Activated naive CD4-positive, alpha-beta T cell treated with anti-CD3 and anti-CD28 coated beads, Interleukin-2, amount 50 U/mL, for 24 hours (primary cell): ENCODE results near the gene KCTD14.
"Not testable (repeated sequence)": the region's sequence is repeated elsewhere in the genome, so short reads cannot be mapped to it uniquely, and the experiment has no call there.

Experiments
- H3K27ac Mint-ChIP-seq: one replicate; pipeline ENCODE4 v1.8.0; 2021; ENCODE audit warnings: mild to moderate bottlenecking, mixed read lengths
- H3K27me3 Mint-ChIP-seq: one replicate; pipeline ENCODE4 v1.8.0; 2021; ENCODE audit warnings: mixed read lengths
- H3K36me3 Mint-ChIP-seq: one replicate; pipeline ENCODE4 v1.8.0; 2021; ENCODE audit warnings: mixed read lengths
- H3K4me1 Mint-ChIP-seq: one replicate; pipeline ENCODE4 v1.8.0; 2021; ENCODE audit warnings: mixed read lengths
- H3K4me3 Mint-ChIP-seq: one replicate; pipeline ENCODE4 v1.8.0; 2021; ENCODE audit warnings: mild to moderate bottlenecking, mixed read lengths
- H3K9me3 Mint-ChIP-seq: one replicate; pipeline ENCODE4 v1.8.0; 2021; ENCODE audit warnings: mixed read lengths

KCTD14 gene

DNA sequence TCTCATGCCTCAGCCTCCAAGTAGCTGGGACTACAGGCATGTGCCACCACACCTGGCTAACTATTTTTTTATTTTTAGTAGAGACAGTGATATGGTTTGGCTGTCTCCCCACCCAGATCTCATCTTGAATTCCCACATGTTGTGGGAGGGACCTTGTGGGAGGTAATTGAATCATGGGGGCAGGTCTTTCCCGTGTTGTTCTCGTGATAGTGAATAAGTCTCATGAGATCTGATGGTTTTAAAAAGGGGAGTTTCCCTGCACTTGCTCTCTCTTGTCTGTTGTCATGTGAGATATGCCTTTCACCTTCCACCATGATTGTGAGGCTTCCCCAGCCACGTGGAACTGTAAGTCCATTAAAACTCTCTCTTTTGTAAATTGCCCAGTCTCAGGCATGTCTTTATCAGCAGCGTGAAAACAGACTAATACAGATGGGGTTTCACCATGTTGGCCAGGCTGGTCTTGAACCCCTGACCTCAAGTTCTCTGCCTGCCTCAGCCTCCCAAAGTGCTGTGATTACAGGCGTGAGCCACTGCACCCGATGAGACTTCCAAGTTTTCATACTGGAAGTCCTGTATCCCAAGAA lies 8.0 kb downstream of the KCTD14 start:
- H3K9me3 Mint-ChIP-seq, H3K27ac Mint-ChIP-seq, H3K4me3 Mint-ChIP-seq: not testable (repeated sequence)

DNA sequence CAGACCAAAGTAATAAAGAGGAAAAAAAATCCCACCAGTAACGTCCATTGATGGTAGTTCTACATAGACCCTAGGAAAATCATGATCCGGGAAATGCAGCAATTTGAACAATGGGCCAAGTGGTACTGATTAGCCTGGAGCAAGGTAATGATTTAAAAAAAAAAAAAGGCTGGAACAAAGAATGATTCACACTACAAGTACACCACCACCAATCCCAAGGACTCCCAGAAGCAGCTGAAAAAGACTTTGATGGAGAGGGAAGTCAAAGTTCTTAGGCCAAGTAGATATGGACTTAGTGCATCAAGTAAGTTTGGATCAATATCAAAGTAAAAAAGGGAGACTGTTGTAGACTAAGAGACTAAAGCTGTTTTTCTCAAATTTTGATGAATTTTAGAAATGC lies 11.8 kb downstream of the KCTD14 start:
- H3K36me3 Mint-ChIP-seq = no peaks in the 10 kb centered on the region
- H3K4me1 Mint-ChIP-seq = no peaks in the 10 kb centered on the region
- no peak overlapping the region for H3K4me3 Mint-ChIP-seq
- H3K9me3 Mint-ChIP-seq = no peaks in the 10 kb centered on the region
- no peak overlapping the region for H3K27ac Mint-ChIP-seq
- no peaks in the 10 kb centered on the region for H3K27me3 Mint-ChIP-seq

More for the DNA sequence above, 8.0 kb downstream of the KCTD14 start:
- not testable (repeated sequence) for H3K36me3 Mint-ChIP-seq, H3K27me3 Mint-ChIP-seq, H3K4me1 Mint-ChIP-seq

DNA sequence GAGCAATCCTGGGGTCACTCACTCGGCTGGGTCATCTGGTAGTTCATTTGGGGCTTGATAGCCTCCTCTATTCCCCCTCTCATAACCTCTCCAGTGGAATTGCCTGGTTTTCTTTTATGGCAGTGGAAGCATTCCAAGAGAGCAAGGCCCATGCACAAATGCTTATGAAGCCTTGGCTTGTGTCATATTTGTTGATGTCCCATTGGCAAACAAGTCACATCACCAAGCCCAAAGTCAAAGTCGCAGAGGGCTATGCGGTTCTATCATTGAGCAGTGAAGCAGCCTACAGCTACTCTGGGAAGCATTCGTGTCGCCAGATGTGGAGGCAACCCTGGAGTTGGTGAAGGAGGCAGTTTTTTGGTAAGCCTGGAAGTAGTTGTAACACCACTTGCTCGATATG lies 12.3 kb downstream of the KCTD14 start:
- H3K27ac Mint-ChIP-seq = no peak overlapping the region
- H3K4me3 Mint-ChIP-seq = no peak overlapping the region
- no peaks in the 10 kb centered on the region for H3K9me3 Mint-ChIP-seq
- no peaks in the 10 kb centered on the region for H3K36me3 Mint-ChIP-seq
- no peaks in the 10 kb centered on the region for H3K27me3 Mint-ChIP-seq
- H3K4me1 Mint-ChIP-seq = no peaks in the 10 kb centered on the region

DNA sequence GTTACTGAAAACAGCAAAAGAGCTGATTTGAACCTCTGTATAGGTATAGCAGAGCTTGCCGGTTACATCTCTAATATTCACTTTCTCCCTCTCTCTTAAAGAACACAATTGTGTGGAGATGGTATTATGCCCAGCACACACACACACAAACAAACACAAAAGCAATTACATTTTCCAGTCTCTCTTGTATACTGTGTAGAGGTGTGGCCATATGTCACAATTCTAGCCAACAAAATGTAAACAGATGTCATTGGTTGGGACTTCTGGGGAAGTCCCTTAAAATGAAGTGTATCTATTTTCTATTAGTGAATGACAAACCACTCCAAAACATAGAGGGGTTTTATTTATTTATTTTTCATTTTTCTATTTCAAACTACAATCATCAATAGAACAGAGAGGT lies 12.8 kb downstream of the KCTD14 start:
- Mint-ChIP-seq H3K27me3 (no peaks in the 10 kb centered on the region), H3K36me3 (no peaks in the 10 kb centered on the region), H3K27ac (no peak overlapping the region), H3K4me3 (no peak overlapping the region), H3K4me1 (no peaks in the 10 kb centered on the region), H3K9me3 (no peaks in the 10 kb centered on the region)

DNA sequence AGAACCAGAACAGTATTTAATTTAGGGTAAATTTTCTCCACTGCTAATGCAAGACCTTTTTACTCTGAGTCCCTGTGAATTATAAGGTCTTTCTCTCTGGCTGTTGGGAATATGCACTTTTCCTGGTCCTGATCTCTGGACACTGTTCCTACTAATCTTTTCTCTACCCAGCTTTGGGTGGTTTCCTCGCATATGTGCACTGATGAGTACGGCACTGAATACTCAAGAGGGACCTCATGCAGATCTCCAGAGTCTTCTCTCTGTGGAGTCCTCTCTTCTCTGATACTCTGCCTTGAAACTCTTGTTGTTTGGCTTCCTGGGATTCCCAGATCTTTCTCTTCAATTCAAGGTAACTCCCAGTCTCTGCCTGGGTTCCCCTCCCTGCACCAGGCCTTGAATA lies 14.0 kb downstream of the KCTD14 start:
- Mint-ChIP-seq H3K27ac (no peak overlapping the region), H3K36me3 (no peaks in the 10 kb centered on the region), H3K4me1 (no peaks in the 10 kb centered on the region)

DNA sequence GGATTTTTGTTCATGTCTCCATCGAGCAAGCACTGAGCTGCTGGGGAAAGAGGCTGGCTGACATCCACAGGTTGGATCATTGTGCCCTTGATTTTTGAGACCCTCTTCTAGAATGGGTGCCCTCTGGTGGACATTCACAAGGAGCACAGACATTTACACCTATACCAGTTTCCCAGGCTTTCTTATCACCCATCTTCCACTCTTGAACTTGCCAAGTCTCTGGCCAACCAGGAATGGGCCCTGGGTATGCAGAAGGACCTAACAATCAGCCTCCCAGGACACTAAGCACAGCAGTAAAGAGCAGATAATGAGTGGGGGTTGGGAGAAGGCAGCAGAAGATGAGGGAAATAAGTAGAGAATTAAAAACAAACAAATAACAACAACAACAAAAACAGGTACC lies 22.9 kb downstream of the KCTD14 start:
- Mint-ChIP-seq H3K4me1 (peaks cover 13% of the 10 kb centered on the region), H3K27me3 (no peaks in the 10 kb centered on the region), H3K9me3 (no peaks in the 10 kb centered on the region), H3K27ac (peak overlapping the region; percentile 79), H3K36me3 (no peaks in the 10 kb centered on the region), H3K4me3 (no peak overlapping the region)

More for the DNA sequence above, 14.0 kb downstream of the KCTD14 start:
- no peaks in the 10 kb centered on the region for H3K27me3 Mint-ChIP-seq
- H3K9me3 Mint-ChIP-seq = no peaks in the 10 kb centered on the region
- no peak overlapping the region for H3K4me3 Mint-ChIP-seq

DNA sequence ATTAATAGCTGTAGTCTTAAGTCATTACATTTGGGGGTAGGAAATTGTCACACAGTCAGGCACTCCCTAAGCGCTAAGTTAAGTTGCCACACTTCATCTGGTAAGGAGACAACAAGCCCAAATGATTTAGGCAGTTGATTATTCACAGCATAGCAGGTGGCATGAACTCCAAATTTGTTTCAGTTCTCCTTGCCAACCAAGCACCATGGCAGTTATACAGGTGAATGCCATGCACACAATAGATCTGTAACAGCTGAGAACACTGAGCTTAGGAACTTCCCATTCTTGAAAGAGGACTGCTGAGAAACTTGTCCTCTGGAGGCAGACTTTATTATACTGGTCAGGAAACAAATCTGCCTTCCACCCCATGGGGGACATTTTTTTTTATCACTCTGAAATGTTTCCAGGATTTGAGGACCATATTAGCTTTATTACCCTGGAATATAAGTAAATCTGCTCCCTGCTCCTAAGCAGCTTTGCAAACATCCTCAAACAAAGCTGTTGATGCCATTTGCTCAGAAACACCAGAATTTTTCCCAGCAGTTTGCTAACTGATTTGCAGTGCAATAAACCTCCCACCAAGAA lies 23.5 kb downstream of the KCTD14 start:
- Mint-ChIP-seq H3K9me3 (no peaks in the 10 kb centered on the region), H3K36me3 (no peaks in the 10 kb centered on the region), H3K4me1 (peaks cover 16% of the 10 kb centered on the region), H3K27ac (no peak overlapping the region), H3K27me3 (no peaks in the 10 kb centered on the region), H3K4me3 (no peak overlapping the region)

DNA sequence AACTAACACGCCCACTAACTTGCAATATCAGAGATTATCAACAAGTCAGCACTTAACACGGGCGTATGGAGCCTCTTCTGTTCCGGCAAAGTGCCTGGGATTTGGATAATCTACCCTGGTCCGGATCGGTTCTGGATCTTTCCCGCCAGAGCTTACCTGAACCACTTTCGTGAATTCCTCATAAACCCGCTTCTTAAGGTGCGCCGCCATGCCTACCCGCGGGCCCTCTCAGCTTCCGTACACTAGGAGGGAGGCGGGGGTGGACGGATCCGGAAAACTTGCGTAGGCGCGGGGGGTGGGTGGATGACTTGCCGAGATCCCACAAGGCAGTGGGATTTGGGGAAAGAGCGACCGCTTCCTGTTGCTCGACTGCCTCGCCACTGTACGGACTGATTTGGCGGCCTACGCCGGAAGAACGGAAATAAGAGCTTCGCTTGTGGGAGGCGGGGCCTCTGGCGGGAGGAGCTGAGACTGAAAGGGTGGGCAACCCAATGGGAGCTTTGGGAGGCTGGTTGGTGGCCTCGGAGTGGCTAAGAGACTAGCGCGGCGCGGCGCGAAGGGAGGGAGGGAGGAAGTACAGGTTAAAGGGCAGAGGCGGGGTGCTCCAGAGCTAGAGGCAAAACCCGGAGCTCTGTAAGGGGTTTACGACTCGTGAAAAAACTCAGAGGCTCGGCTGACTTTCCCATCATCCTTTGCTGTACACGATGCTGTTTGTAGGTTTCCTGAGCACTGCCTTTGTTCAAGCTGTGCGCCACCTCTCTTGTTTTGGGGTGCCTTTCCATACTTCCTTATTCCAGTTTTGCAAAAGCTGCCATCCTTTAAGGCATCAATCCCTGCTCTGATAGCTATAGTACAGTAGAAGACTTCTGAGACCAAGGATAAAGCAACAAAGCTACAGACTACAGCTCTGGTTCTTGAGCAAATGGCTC lies 28.4 kb downstream of the KCTD14 start, which contains the start of gene INTS4:
Gene INTS4 (minus strand): TSS at position 235 of the 929 bp plus-strand sequence. CDS start 25 bp downstream, at position 210.
- Mint-ChIP-seq H3K27ac (peak within 1 kb of the TSS; percentile 94), H3K36me3 (peaks cover 2% of the 10 kb centered on the region), H3K9me3 (no peaks in the 10 kb centered on the region), H3K4me1 (peaks cover 27% of the 10 kb centered on the region), H3K27me3 (no peaks in the 10 kb centered on the region), H3K4me3 (peak within 1 kb of the TSS; percentile 92)

DNA sequence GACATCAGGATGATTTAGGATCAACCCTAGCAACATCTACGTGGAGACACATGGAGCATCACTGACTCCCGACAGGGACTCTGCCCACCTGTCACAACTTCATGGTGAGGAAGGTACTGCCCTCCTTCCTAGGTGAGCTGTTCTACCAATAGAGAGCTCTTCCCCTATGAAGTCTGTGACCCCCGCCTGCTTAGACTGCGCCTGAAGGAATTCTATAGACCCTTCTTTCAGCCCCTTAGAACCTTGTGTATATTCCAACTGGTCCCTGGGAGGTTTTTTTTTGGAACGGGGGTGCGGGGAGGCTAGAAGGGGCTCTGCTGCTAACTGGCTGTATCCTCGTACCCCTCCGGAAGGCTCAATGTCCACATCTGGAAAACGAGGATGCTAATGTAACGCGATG lies 29.2 kb downstream of the KCTD14 start:
- H3K9me3 Mint-ChIP-seq = no peaks in the 10 kb centered on the region
- peak overlapping the region; percentile 92 for H3K4me3 Mint-ChIP-seq
- H3K36me3 Mint-ChIP-seq = peaks cover 2% of the 10 kb centered on the region
- H3K4me1 Mint-ChIP-seq = peaks cover 27% of the 10 kb centered on the region
- no peaks in the 10 kb centered on the region for H3K27me3 Mint-ChIP-seq
- peak overlapping the region; percentile 94 for H3K27ac Mint-ChIP-seq

DNA sequence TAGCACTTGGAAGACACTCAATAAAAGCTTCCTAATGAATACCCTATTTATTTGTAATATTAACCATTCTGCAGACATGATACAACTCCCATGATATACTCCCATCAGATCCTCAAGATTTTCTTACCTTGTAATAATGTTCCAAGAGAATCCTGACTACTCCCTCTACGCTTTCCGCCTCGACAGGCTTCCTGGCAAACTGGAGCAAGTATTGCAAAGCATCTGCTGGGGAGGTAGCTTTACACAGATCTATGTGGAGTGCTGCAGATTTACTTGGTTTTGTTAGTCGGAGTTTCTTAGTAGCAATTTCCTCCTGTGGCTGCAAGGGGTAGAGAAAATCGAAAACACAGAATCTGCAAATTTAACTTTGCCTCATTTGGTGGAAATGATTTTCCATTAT lies 32.1 kb downstream of the KCTD14 start:
- Mint-ChIP-seq H3K4me3 (no peak overlapping the region), H3K4me1 (peaks cover 40% of the 10 kb centered on the region), H3K9me3 (no peaks in the 10 kb centered on the region), H3K27me3 (no peaks in the 10 kb centered on the region), H3K36me3 (peaks cover 16% of the 10 kb centered on the region), H3K27ac (no peak overlapping the region)

DNA sequence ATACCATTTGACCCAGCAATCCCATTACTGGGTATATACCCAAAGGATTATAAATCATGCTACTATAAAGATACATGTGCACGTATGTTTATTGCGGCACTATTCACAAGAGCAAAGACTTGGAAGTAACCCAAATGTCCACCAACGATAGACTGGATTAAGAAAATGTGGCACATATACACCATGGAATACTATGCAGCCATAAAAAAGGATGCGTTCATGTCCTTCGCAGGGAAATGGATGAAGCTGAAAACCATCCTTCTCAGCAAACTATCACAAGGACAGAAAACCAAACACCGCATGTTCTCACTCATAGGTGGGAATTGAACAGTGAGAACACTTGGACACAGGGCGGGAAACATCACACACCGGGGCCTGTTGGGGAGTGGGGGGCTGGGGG lies 36.6 kb downstream of the KCTD14 start:
- H3K9me3 Mint-ChIP-seq, H3K4me3 Mint-ChIP-seq, H3K27me3 Mint-ChIP-seq, H3K27ac Mint-ChIP-seq: not testable (repeated sequence)
- Mint-ChIP-seq H3K4me1 (peaks cover 39% of the 10 kb centered on the region), H3K36me3 (peaks cover 39% of the 10 kb centered on the region)

DNA sequence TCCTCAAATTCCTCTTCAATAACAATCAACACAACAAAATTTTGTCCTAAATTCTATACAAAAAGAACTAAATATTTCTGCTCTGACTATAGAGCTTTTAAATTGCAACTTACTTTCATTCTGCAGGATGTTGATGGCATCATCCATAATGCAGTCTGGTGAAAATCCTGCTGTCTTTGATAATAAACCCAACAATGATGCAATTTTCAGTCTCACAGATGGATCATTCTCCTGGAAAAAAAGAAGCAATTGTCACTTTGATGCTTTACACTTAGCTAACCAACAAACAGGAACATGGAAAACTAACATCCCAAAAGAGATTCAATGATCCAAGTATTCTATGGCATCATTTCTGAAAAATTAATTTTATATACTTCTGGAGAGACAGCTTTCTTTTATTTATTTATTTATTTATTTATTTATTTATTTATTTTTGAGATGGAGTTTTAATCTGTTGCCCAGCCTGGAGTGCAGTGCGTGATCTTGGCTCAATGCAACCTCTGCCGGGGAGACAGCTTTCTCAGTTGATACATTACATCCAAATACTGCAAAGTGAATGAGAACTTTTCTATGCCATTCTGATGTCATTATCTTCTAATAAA lies 41.6 kb downstream of the KCTD14 start:
- peaks cover 34% of the 10 kb centered on the region for H3K36me3 Mint-ChIP-seq
- no peak overlapping the region for H3K4me3 Mint-ChIP-seq
- H3K9me3 Mint-ChIP-seq = no peaks in the 10 kb centered on the region
- no peak overlapping the region for H3K27ac Mint-ChIP-seq
- H3K27me3 Mint-ChIP-seq = no peaks in the 10 kb centered on the region
- peaks cover 27% of the 10 kb centered on the region for H3K4me1 Mint-ChIP-seq

DNA sequence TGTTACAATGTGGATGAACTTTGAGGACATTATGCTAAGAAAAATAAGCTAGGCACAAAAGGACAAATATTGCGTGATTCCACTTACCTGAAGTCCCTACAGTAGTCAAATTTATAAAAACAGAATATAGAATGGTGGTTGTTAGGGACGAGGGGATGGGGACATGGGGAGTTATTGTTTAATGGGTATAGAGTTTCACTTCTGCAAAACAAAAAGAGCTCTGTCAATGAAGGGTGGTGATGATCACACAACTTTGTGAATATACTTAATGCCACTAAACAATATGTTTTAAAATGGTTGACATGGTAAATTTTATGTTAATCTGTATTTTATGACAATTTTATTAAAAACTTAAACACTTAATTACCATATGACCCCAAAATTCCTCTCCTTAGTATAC lies 54.7 kb downstream of the KCTD14 start:
- H3K36me3 Mint-ChIP-seq = peaks cover 9% of the 10 kb centered on the region
- H3K9me3 Mint-ChIP-seq = no peaks in the 10 kb centered on the region
- H3K27me3 Mint-ChIP-seq = no peaks in the 10 kb centered on the region
- H3K4me1 Mint-ChIP-seq = no peaks in the 10 kb centered on the region
- H3K4me3 Mint-ChIP-seq = no peak overlapping the region
- H3K27ac Mint-ChIP-seq = no peak overlapping the region

DNA sequence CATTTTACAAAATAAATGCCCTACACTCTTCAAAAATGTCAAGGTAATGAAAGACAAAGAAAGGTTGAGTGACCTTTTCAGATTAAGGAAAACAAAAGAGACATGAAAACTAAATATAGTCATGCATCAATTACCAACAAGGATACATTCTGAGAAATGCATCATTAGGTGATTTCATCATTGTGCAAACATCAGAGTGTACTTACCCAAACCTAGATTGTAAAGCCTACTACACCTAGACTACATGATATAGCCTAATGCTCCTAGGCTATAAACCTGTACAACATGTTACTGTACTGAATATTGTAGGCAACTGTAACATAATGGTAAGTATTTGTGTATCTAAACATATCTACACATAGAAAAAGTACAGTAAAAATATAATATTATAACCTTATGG lies 55.3 kb downstream of the KCTD14 start:
- H3K4me3 Mint-ChIP-seq = no peak overlapping the region
- H3K36me3 Mint-ChIP-seq = peaks cover 8% of the 10 kb centered on the region
- no peaks in the 10 kb centered on the region for H3K27me3 Mint-ChIP-seq
- H3K27ac Mint-ChIP-seq = no peak overlapping the region
- H3K4me1 Mint-ChIP-seq = no peaks in the 10 kb centered on the region
- no peaks in the 10 kb centered on the region for H3K9me3 Mint-ChIP-seq

DNA sequence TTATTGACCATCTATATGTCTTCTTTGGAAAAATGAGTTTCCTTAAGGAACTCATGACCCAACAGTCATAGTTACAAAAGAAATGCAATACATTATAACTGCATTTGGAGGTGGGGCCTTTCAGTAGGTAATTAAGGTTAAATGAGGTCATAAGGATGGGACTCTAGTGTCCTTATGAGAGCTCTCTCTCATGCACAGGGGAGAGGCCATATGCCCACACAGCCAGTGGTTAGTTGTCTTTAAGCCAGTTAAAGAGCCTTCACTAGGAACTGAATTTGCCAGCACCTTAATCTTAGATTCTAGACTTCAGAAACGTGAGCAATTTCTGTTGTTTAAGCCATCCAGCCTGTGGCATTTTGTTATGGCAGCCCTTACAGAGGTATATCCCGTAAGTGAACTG lies 56.0 kb downstream of the KCTD14 start:
- no peak overlapping the region for H3K4me3 Mint-ChIP-seq
- peaks cover 10% of the 10 kb centered on the region for H3K36me3 Mint-ChIP-seq
- no peaks in the 10 kb centered on the region for H3K9me3 Mint-ChIP-seq
- no peak overlapping the region for H3K27ac Mint-ChIP-seq
- no peaks in the 10 kb centered on the region for H3K27me3 Mint-ChIP-seq
- H3K4me1 Mint-ChIP-seq = no peaks in the 10 kb centered on the region

DNA sequence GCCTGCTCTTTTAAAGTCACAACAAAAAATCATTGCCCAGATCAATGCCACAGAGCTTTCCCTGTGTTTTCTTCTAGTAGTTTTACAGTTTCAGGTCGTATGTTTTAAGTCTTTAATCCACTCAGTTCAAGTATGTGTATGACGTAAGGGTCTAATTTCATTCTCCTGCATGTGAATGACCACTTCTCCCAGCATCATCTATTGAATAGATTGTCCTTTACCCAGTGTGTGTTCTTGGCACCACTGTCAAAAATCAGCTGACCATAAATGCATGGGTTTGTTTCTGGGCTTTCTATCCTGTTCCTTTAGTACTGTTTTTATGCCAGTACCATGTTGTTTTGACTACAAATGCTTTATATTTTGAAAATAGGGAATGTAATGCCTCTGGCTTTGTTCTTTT lies 56.7 kb downstream of the KCTD14 start:
- no peaks in the 10 kb centered on the region for H3K9me3 Mint-ChIP-seq
- H3K27me3 Mint-ChIP-seq = no peaks in the 10 kb centered on the region
- no peak overlapping the region for H3K4me3 Mint-ChIP-seq
- H3K27ac Mint-ChIP-seq = no peak overlapping the region
- no peaks in the 10 kb centered on the region for H3K4me1 Mint-ChIP-seq
- H3K36me3 Mint-ChIP-seq = peaks cover 11% of the 10 kb centered on the region
